Measurements from ENCODE around the gene CYP39A1.
"Not testable (repeated sequence)": the region's sequence is repeated elsewhere in the genome, so short reads cannot be mapped to it uniquely, and the experiment has no call there.

CYP39A1 gene

GRCh38 chr6:46648869-46649492 lies 3.6 kb downstream of the CYP39A1 start:
- DNase-seq, result no peak

DNA sequence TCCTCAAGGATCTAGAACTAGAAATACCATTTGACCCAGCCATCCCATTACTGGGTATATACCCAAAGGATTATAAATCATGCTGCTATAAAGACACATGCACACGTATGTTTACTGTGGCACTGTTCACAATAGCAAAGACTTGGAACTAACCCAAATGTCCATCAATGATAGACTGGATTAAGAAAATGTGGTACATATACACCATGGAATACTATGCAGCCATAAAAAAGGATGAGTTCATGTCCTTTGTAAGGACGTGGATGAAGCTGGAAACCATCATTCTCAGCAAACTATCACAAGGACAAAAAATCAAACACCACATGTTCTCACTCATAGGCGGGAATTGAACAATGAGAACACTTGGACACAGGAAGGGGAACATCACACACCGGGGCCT lies 4.5 kb downstream of the CYP39A1 start:
- not testable (repeated sequence) for DNase-seq

DNA sequence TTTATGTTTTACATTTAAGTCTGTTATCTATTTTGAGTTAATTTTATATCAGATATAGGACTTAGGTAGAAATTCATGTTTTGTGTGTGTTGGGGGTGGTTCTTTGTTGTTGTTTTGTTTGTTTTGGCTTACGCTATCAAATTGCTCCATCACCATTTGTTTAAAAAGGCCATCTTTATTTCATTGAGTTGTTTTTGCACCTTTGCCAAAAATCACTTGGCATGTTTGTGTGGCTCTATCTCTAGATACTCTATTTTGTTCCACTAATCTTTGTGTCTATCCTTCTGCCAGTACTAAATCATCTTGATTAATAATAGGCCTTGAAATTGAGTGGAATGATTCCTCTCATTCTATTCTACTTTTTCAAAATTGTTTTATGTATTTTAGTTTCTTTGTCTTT lies 7.4 kb downstream of the CYP39A1 start:
- DNase-seq, result no peak

GRCh38 chr6:46642928-46643751 lies 9.5 kb downstream of the CYP39A1 start:
- no peak for DNase-seq

GRCh38 chr6:46638650-46639049 lies 14.0 kb downstream of the CYP39A1 start:
- DNase-seq, result no peak

GRCh38 chr6:46637933-46638332 lies 14.7 kb downstream of the CYP39A1 start:
- no peak for DNase-seq

DNA sequence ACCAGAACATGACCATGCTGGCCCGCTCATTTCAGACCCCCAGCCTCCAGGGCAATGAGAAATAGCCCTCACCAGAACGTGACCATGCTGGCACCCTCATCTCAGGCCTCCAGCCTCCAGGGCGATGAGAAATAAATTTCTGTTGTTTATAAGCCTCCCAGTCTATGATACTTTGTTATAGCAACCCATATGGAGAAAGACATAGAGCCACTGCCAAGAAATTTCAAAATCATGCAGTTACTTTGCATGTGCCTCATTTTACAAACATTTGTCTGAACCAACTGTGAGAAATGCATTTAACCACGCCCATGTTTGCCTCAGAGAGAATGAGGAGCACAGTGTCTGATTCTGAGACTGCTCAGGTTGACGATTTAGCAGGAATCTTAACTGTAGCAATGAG lies 15.5 kb downstream of the CYP39A1 start:
- DNase-seq, result no peak

- DNase-seq, result no peak
Measured at GRCh38 chr6:46635462-46635861, 17.2 kb downstream of the CYP39A1 start.

DNA sequence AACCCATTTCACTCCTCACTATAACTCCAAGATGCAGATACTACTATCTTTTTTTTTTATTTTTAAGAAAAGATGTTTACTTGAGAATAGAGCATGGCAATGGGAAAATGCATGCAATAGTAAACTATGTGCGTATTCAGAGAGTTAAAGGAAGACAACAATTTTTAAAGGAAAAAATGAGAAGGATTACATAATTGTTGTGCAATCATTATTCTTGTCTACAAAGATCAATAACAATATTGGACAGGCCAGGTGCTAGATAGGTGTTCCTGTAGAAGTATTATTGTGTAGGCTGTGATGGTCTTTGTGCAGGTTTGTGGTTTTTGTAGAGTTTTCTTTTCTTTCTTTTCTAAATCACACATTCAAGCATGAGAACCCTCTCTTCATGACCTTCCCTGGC lies 20.6 kb downstream of the CYP39A1 start:
- DNase-seq, result no peak

DNA sequence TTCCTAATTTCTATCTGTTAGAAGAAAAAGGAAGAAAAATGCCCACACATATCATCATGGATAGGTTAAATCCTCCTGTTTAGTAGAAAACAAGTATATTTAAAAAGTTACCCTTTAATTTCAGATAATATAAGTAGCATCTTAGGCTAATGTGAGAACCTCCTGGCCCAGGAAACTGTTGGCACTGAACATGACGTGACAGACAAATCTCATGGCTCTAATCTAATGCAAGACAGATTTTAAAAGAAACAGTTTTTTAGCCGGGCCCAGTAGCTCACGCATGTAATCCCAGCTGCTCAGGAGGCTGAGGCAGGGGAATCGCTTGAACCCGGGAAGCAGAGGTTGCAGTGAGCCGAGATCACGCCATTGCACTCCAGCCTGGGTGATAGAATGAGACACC lies 22.9 kb downstream of the CYP39A1 start:
- DNase-seq, result no peak

DNA sequence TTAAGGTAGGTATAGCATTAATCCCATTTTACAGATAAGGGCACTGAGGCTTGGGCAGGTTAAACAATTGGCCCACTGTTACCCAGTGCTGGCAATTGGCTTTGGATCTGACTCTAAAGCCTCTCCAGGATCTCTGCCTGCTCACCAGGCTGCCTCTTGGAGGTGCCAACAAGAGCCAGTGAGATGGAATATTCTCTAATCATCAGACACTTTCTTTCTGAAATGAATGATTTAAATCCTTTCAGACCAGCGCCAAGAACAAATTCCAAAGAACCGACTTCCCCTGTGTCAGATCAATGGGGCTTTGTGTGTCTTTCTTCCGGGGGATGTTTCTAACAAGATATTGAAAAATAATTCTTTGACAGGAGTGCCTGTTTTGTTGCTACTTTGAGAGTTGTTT lies 23.6 kb downstream of the CYP39A1 start:
- no peak for DNase-seq

- no peak for DNase-seq
Measured at GRCh38 chr6:46628498-46628897, 24.1 kb downstream of the CYP39A1 start.

DNA sequence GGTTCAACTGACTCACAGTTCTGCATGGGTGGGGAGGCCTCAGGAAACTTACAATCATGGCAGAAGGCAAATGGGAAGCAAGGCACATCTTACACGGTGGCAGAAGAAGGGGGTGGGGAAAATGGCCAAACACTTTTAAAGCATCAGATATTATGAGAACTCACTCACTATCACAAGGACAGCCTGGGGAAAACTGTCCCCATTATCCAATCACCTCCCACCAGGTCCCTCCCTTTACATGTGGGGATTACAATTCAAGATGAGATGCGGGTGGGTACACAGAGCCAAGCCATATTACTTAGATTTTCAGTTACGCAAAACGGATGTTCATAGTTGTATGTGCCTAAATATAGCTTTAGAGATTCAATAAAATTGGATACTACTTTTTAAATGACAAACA lies 25.6 kb downstream of the CYP39A1 start:
- no peak for DNase-seq

DNA sequence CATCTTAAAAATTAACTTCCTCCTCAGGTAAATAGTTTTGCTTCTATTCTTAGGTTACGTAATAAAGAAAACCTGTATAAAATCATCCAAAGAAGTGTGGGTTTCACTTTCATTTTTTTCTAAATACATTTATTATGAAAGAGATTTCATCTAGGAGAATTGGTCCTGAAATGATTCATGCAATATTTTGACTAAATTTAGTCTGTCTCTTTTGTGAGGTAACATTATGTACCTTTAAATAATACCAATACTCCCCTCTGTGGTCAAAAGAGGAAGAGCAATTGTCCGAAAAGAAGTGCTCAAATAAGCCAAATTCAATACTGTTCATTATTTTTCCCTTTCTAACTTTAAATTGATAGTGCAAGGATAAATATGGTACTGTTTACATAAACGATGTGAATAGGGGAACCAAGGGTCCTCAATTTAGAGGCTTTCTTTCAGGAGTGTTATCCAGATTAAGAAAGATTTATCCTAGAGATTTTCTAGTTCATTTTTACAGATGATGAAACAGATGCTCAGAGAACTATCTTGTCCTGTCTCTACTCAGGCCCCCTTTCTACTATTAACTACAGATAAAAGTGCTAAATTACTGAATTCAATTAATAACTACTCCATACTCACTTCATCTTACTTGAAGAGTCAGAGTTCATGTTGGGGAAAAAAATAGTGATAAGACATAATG lies 26.2 kb downstream of the CYP39A1 start:
- no peak for DNase-seq

DNA sequence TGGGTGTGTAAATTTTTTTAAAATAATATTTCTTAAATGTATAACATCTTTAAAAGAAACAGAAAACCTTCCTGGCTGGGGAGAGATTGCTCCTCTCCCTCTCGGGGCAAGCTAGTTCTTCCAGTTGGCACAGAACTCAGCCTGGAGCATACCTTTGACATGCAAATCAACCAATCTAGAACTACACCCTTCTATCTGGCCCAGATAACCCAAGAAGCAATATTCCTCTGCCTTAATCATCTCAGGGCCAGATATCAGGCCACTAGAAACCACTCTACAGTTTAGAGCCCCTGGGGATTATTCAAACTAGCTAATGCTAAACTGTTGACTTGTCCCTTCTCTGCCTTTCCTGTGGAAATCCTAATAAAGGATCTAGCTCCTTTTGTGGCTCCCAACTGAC lies 33.9 kb downstream of the CYP39A1 start:
- DNase-seq, result no peak

DNA sequence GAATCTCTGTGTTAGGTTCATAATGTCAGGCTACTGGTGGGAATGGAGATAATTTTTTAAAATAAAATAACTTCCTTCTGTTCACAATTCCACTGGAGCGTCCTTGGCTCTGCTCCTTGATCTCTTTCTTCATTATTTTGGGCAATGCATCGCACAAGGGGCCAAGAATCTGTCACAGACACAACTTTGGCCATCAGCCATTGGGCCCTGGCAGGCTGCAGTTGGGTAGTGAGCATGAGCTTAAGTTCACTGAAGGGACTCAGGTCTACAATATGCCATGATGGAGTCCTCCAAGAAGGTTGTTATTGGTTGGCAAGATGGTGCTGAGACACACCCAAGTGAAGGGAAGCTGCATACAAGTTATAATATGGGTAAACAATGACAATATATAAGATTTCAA lies 40.0 kb downstream of the CYP39A1 start:
- no peak for DNase-seq

DNA sequence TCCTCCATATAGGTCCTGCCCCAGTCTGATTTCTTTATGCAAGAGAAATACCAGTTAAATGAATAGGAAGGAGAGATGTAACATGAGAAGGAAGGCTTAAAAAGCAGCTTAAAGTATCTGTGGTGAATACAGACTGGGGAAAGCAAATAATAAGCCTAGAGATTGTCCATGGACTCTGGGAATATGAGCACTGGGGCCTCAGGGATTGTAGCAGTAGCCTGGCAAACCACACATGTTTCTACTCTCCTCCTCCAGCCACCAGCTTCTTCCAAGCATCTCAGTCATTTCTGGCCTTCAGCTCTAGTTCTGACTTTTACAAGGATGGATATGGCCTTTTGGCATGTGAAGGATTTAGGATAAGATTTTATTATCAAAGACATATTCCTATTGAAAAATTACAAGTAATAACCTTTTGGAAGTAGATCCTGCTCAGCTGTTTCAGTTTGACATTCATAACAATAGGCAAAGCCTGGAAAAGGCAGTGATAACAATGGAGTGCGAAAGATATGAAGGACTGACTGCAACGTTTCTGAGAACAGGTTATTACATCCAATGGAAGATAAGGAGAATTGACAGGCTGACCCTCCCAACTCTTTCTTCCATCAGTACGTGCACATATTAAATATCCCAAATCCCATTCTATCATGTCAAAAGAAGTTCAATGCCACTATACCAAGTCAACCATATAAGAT lies 41.6 kb downstream of the CYP39A1 start:
- DNase-seq, result no peak

DNA sequence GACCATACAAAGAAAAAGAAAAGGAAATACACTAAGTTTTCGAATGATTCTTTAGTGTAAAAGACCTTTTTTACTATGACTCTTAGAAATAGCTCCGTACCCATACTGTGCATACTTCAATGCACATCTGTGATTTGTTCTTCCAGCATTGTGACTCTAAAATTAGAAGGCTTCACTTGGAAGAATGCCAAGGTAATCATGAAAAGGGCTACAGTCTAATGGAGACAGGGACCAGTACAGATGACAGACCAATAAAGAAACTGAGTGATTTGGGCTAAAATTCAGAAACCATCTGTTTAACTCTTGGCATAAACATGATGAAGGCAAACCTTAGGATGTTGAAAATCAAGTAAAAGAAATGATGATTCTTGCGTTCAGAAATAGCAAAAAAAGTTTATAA lies 46.3 kb downstream of the CYP39A1 start:
- no peak for DNase-seq

DNA sequence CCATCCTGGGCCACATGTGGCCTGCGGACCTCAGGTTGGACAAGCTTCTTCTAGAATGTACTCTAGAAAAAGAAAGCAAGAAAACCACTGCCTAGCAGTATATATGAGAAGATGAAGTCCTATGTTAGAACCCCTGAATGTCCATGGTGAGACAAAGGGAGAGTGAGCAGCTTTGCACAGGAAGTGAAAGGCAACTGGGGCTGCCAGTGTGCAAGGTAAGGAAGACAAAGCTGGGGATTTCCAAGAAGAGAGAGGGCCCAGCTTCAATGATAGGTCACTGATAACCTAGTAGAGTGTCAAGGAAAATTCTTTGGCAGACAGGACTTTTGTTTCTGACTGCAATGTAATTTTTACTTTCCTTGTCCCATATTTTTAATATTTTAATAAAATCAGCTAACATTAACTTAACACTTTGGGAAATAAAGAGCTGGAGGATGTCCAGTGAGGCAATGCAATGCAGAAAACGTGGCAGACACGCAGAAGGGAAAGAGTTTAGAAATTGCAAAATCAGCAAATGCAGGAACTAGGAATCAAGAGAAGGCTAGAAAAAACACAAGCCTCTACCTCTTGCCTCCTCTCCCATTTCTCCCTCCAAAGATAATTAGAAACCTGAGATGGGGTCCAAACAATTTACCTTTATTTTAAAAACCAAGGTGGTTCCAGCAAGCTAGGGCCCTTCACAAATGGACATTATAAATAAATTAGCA lies 47.4 kb downstream of the CYP39A1 start:
- DNase-seq, result no peak

- DNase-seq, result no peak
Measured at GRCh38 chr6:46598215-46598614, 54.4 kb downstream of the CYP39A1 start.

- DNase-seq, result no peak
Measured at GRCh38 chr6:46592740-46593139, 59.9 kb downstream of the CYP39A1 start.

- DNase-seq, result no peak
Measured at GRCh38 chr6:46592046-46592445, 60.6 kb downstream of the CYP39A1 start.

DNA sequence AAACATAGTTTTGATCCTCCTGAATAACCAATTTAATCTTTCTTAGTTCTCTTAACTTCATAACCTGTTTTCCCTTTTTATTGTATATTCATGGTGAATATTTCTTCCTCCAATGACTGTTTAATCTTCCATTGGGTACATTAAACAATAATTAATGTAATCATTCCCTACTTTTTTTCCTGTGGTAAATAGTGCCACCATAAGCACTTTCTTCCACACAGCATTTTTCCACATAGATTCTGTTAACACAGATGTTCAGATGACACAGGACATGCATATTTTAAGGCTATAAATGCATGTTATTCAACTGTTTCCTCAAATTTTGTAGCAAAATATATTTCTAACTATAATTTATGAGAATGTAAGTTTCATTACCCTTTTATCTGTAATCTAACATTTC lies 61.9 kb downstream of the CYP39A1 start:
- DNase-seq, result no peak
